GM12878 (cell line): Measurements from ENCODE around the gene LIPF. TPM values are rescaled to one million over a fixed set of nuclear protein-coding genes. Genes with fewer than 3 reads are reported as not detected.

ENCODE experiments used
- ATAC-seq: fragments of 200-7000 bp; cut with Tn5 transposase; 3 replicates; pipeline ENCODE4 v1.9.1; 2020; ENCODE audit warnings: mild to moderate bottlenecking, moderate library complexity
- BruUV-seq: library from RNA; stranded (reverse); fragments of 400-500 nt; replicated peaks from 2 replicates; lab custom pipeline; 2021; lab: Mats Ljungman, UMichigan
- CTCF ChIA-PET: fragments of 300-600 bp; sonication (Branson Sonifier 250); formaldehyde crosslinking; extraction: SDS; loops from one replicate; lab custom pipeline; 2021; ENCODE audit warnings: inconsistent platforms; lab: Yijun Ruan, JAX
- POLR2A ChIA-PET: fragments of 350-600 bp; formaldehyde crosslinking; extraction: SDS; loops from one replicate; lab custom pipeline; 2021; ENCODE audit warnings: inconsistent platforms; lab: Charles Lee
- RAD21 ChIA-PET: fragments of 300-600 bp; sonication (Branson Sonifier 250); formaldehyde crosslinking; loops from one replicate; lab custom pipeline; 2023; ENCODE audit warnings: antibody characterized with exemption; ENCODE audit not compliant: unreplicated experiment; lab: Charles Lee
- SMC1A ChIA-PET: fragments of 300-600 bp; sonication (Branson Sonifier 250); formaldehyde crosslinking; loops from one replicate; lab custom pipeline; 2023; ENCODE audit not compliant: unreplicated experiment, uncharacterized antibody; lab: Charles Lee
- DNase-seq: peaks from one replicate; pipeline ENCODE4 v3.0.0-alpha.2; 2011; ENCODE audit warnings: low read depth, low spot score
- FAIRE-seq: peaks from 3 replicates; lab custom pipeline; 2011; peaks lifted over from hg19 to GRCh38; lab: Jason Lieb, UNC
- H2AFZ ChIP-seq: 2 replicates; pipeline ENCODE4 v1.6.0; 2011; ENCODE audit warnings: low read depth, low read length, control low read depth; ENCODE audit not compliant: control insufficient read depth
- H3K27ac ChIP-seq: 2 replicates; pipeline ENCODE4 v1.5.1; 2011; ENCODE audit warnings: control low read depth; ENCODE audit not compliant: control insufficient read depth, insufficient read depth
- H3K27me3 ChIP-seq, 2 experiments: replicated peaks in 1 of 2; 2 replicates each; pipeline versions ENCODE4 v1.6.0 to v1.6.1; 2011; ENCODE audit warnings: low read length in 1 of 2; ENCODE audit not compliant: control insufficient read depth in 2 of 2, insufficient read depth in 2 of 2
- H3K36me3 ChIP-seq, 2 experiments: 2 replicates each; pipeline ENCODE4 v1.5.1; 2011; ENCODE audit warnings: low read length in 1 of 2; ENCODE audit not compliant: control insufficient read depth in 2 of 2, insufficient read depth in 2 of 2
- H3K4me1 ChIP-seq: 2 replicates; pipeline ENCODE4 v1.6.1; 2011; ENCODE audit warnings: mild to moderate bottlenecking, low read length, moderate library complexity, mixed read lengths; ENCODE audit not compliant: control insufficient read depth, insufficient read depth
- H3K4me2 ChIP-seq: 2 replicates; pipeline ENCODE4 v1.6.0; 2011; ENCODE audit warnings: control low read depth; ENCODE audit not compliant: control insufficient read depth, insufficient read depth
- H3K4me3 ChIP-seq: fragments of 200-600 bp; sonication (generic); 2 replicates; pipeline ENCODE4 v1.5.1; 2016
- H3K79me2 ChIP-seq: 2 replicates; pipeline ENCODE4 v1.6.0; 2011; ENCODE audit warnings: low read length; ENCODE audit not compliant: control insufficient read depth, insufficient read depth
- H3K9ac ChIP-seq: 2 replicates; pipeline ENCODE4 v1.8.0; 2011; ENCODE audit warnings: low read length, control low read depth, mixed read lengths; ENCODE audit not compliant: control insufficient read depth, insufficient read depth
- H3K9me3 ChIP-seq: replicated peaks from 3 replicates; pipeline ENCODE4 v1.5.1; 2011; ENCODE audit warnings: mild to moderate bottlenecking, low read length; ENCODE audit not compliant: control insufficient read depth, insufficient read depth
- H4K20me1 ChIP-seq: 2 replicates; pipeline ENCODE4 v1.6.0; 2011; ENCODE audit not compliant: control insufficient read depth, insufficient read depth
- CBX3 ChIP-seq: fragments of 200-600 bp; sonication (generic); IDR thresholded peaks from 2 replicates; pipeline ENCODE4 v1.6.1; 2016; ENCODE audit warnings: low read depth, borderline replicate concordance
- ELK1 ChIP-seq: IDR thresholded peaks from 2 replicates; pipeline ENCODE4 v1.6.1; 2012; ENCODE audit warnings: low read depth, low read length, improper control_type of control experiment
- ETV6 ChIP-seq, 2 experiments: fragments of 450-650 bp in 1 of 2; IDR thresholded peaks in 1 of 2; conservative IDR thresholded peaks in 1 of 2; 2 replicates each; pipeline ENCODE4 v1.6.1; 2014; ENCODE audit warnings: antibody characterized with exemption in 1 of 2, borderline replicate concordance in 1 of 2, low read depth in 1 of 2, mild to moderate bottlenecking in 1 of 2, moderate library complexity in 1 of 2
- EZH2 ChIP-seq: IDR thresholded peaks from 2 replicates; pipeline ENCODE4 v1.6.1; 2012; ENCODE audit warnings: low read depth, mild to moderate bottlenecking, control low read depth, inconsistent platforms, low read length, borderline replicate concordance; ENCODE audit not compliant: control insufficient read depth
- HSF1 ChIP-seq: fragments of 150-350 bp; IDR thresholded peaks from 2 replicates; pipeline ENCODE4 v1.6.1; 2014; ENCODE audit warnings: mild to moderate bottlenecking, low read depth, low read length
- IRF3 ChIP-seq: fragments of 450-650 bp; IDR thresholded peaks from 2 replicates; pipeline ENCODE4 v1.6.1; 2014; ENCODE audit warnings: mild to moderate bottlenecking
- LARP7 ChIP-seq: fragments of 450-650 bp; IDR thresholded peaks from 2 replicates; pipeline ENCODE4 v1.6.1; 2017; ENCODE audit warnings: mild to moderate bottlenecking
- NR2C1 ChIP-seq: fragments of 450-650 bp; IDR thresholded peaks from 2 replicates; pipeline ENCODE4 v1.6.1; 2017; ENCODE audit warnings: antibody characterized with exemption, mild to moderate bottlenecking, moderate library complexity
- SKIL ChIP-seq: fragments of 450-650 bp; IDR thresholded peaks from 2 replicates; pipeline ENCODE4 v1.6.1; 2017; ENCODE audit warnings: mild to moderate bottlenecking, low read depth, inconsistent platforms; ENCODE audit not compliant: poor library complexity, severe bottlenecking
- SREBF2 ChIP-seq: IDR thresholded peaks from 2 replicates; pipeline ENCODE4 v1.6.1; 2012; ENCODE audit warnings: mild to moderate bottlenecking, low read length
- SRF ChIP-seq, 2 experiments: IDR thresholded peaks; 2 replicates each; pipeline ENCODE4 v1.6.1; 2011; ENCODE audit warnings: low read depth in 2 of 2, low read length in 2 of 2, mild to moderate bottlenecking in 1 of 2, moderate library complexity in 1 of 2
- USF2 ChIP-seq: IDR thresholded peaks from 2 replicates; pipeline ENCODE4 v1.6.1; 2011; ENCODE audit warnings: low read depth, low read length, improper control_type of control experiment, borderline replicate concordance
- ZBTB4 ChIP-seq: fragments of 450-650 bp; formaldehyde crosslinking; IDR thresholded peaks from 2 replicates; pipeline ENCODE4 v1.4.0; 2022; ENCODE audit warnings: mild to moderate bottlenecking, moderate library complexity
- ZNF24 ChIP-seq: fragments of 450-650 bp; IDR thresholded peaks from 2 replicates; pipeline ENCODE4 v1.6.1; 2017; ENCODE audit warnings: antibody characterized with exemption, mild to moderate bottlenecking
- in situ Hi-C: fragments of 300-500 bp; cut with MboI; formaldehyde crosslinking; loops from 9 replicates; pipeline ENCODE4 v1.14.3; 2018; ENCODE audit warnings: mixed read lengths
- intact Hi-C: fragments of 100-400 bp; cut with micrococcal nuclease; formaldehyde crosslinking; loops from one replicate; pipeline ENCODE4 v1.14.2; 2022; ENCODE audit not compliant: unreplicated experiment
- polyA plus RNA-seq, 11 experiments: library from polyadenylated mRNA; depleted of rRNA in 4 of 11; unstranded in 6 of 11; stranded (reverse) in 5 of 11; fragments of >200 nt; fragmentation: Nextera tagmentation in 4 of 11; fragmentation: Illumina TruSeq in 1 of 11; extraction: Ambion mirVana in 4 of 11; extraction: Trizol in 1 of 11; gene quantifications; 1 replicate in 1 of 11; 2 replicates in 10 of 11; pipeline versions ENCODE4 v1.2.1 to v1.2.3, GENCODE V29; 2011 to 2016; ENCODE audit warnings: inconsistent platforms in 2 of 11, missing spikeins in 2 of 11, low read depth in 1 of 11
- total RNA-seq, 4 experiments: library from RNA; depleted of rRNA in 3 of 4; stranded (reverse); fragments of >200 nt in 3 of 4; fragmentation: Illumina TruSeq in 1 of 4; extraction: Trizol in 1 of 4; gene quantifications; 2 replicates each; pipeline versions ENCODE4 v1.2.1 to v1.2.3, GENCODE V29; 2013 to 2021

The LIPF gene
- total and polyA plus RNA-seq, 10 of the 15 experiments (the other 5 are each of a cell fraction or from before 2014, with no cell fraction given): not detected

GRCh38 chr10:88624840-88625239 lies 39.4 kb upstream of the LIPF start:
- CTCF ChIA-PET: no interaction called here
- in situ Hi-C loops: no loop called here
- Histone ChIP-seq H2AFZ (no peak overlapping the region), H3K4me2 (no peak overlapping the region), H3K79me2 (no peaks in the 10 kb centered on the region), H3K4me3 (no peak overlapping the region), H3K27me3 (no peaks in the 10 kb centered on the region), H3K9ac (no peak overlapping the region), H3K27ac (no peak overlapping the region), H3K9me3 (no peaks in the 10 kb centered on the region), H3K4me1 (no peaks in the 10 kb centered on the region), H4K20me1 (no peaks in the 10 kb centered on the region), H3K36me3 (no peaks in the 10 kb centered on the region)
- intact Hi-C loops: no loop called here
- no peak for DNase-seq
- POLR2A ChIA-PET: no interaction called here
- BruUV-seq: no TSS peak
- no peak for FAIRE-seq
- RAD21 ChIA-PET: no interaction called here
- SMC1A ChIA-PET: no interaction called here
- no peak for ATAC-seq
- TF ChIP-seq ZNF24: no peak
- TF ChIP-seq SREBF2: no peak
- no peak for TF ChIP-seq HSF1
- no peak for TF ChIP-seq SKIL
- TF ChIP-seq USF2: no peak
- no peak for TF ChIP-seq ELK1
- no peak for TF ChIP-seq SRF (IDR thresholded peaks at IDR 0.05; ENCODE audit: low read depth in 2 of 2, low read length in 2 of 2)
- no peak for TF ChIP-seq NR2C1
- no peak for TF ChIP-seq LARP7
- no peak for TF ChIP-seq CBX3
- TF ChIP-seq ETV6 (conservative IDR thresholded peaks at IDR 0.05 in 1 of 2, IDR thresholded peaks at IDR 0.05 in 1 of 2; ENCODE audit: borderline replicate concordance in 1 of 2, low read depth in 1 of 2): no peak
- no peak for TF ChIP-seq IRF3
- no peak for TF ChIP-seq EZH2
- TF ChIP-seq ZBTB4 (CRISPR knock-in tag): no peak
